Ureter (tissue), 1 donor: ENCODE results near the gene GTPBP3. TPM values are rescaled to one million over a fixed set of nuclear protein-coding genes. Genes with fewer than 3 reads are reported as not detected.

Experiments
- DNase-seq: peaks from one replicate; pipeline ENCODE4 v3.0.0-alpha.2; 2020; ENCODE audit warnings: low spot score
- total RNA-seq: library from RNA; stranded (reverse); gene quantifications from one replicate; pipeline ENCODE4 v1.2.4, GENCODE V29; 2023
- donor health status: DM: yes; HTN: yes; CAD: no.

Gene GTPBP3
- total RNA-seq, 1 donor from 2014 or later, result 30.3 TPM

GRCh38 chr19:17309198-17309964 is 28.0 kb upstream of the GTPBP3 start, which contains the start of gene DDA1:
DDA1 (plus strand) TSS chr19:17309563; CDS start chr19:17309655, 92 bp downstream.
- DNase-seq, result peak; percentile 99

DNA sequence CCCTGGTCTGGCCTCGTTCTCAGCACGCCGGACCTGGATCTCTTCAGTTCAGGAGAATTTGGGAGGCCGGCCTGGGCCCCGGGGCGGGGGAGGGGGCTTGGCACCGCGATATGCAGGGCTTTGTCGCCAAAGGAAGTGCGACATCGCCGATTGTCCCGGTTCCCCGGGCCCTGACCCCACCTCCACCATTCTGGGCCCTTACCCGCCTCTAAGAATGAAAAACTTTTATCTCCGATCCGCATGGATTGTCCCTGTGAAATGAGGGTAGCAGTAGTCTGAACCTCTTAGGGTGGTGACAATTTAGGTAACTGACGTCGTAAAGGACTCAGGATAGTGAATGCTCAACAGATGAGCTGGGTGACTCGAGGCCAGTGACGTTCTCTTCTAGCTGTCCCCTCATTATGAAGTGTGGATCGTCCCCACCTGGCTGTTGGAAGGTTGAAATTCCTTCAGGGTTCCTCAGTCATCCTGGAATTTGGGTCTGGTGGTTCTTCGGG is 27.3 kb upstream of the GTPBP3 start:
- no peak for DNase-seq

DNA sequence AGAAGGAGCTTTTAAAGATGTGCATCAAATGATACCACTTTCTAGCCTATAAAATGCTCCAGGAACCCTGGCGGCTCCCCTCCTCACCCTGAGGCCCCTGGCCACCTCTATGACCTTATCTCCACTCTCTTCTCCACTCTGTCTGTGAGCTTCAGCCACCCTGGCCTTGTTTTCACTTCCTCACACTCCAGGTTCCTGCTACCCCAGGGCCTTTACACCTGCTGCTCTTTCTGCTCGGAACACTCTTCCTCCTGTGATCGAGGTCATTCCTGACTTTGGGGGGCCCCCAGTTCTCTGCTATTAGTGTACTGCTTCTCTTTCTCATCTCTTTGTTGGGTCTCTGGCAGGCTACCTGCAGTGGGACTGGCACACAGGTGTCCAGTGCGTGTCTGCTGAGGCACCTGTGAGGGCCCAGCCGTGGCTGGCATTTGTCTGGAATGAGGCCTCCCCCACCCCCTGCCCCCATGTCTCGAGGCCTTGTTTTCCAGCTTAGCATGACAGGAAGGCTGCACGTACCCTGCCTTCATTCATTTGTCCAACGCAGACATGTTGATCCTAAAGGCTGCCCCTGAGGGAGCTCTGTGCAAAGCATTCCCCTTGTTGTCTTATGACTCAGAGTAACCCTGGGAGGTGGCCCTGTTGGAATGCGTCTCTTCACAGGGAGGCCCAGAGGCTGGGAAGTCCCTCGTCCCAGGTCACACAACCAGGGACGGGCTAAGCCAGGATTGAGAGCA is 25.7 kb upstream of the GTPBP3 start:
- DNase-seq, result no peak

DNA sequence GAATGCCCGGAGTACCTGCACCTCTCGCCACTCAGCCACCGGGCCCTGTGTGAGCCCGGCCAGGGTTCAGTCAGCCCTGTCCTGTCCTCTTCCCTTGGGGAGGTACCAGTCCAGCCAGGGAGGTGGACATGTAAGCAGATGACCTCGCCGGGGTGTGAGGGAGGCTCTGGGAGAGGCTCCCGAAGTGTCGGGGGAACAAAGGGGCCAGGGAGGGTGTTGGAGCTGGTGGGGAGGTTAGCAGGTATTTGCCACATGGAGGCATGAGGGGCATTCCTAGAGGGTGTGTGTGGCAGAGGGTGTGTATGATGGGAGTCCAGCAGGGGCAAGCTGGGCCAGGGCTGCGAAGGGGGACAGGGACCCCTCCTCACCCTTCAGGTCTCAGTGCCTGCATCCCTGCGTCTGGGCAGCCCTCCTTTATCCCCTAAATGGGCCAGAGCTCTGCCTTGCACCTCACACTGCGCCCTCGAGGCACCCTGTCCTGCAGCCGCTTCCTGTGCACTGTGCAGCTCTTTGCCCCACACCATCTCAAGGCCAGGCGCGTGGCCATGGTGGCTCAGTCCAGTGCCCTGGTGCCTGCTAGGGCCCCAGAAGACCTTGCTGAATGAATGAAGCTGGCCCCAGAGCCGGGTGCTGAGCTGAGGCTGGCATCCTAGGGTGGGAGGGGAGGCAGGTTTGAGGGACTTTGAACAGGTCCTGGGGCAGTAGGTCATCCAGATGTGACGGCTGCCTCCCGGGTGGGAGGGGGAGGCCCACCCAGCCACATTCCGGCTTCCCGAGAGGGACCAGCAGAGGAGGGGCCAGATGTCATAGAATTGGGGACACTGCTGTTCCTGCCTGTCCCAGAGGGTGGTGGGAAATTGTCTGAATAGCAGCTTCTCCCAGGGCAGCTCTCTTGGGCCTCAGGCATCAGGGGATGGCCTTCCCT is 24.9 kb upstream of the GTPBP3 start:
- DNase-seq, result no peak

- DNase-seq, result no peak
These were observed 23.3 kb upstream of the GTPBP3 start for GRCh38 chr19:17314007-17314593.

- DNase-seq, result no peak
These were observed 18.4 kb upstream of the GTPBP3 start for GRCh38 chr19:17318966-17319365.

- no peak for DNase-seq
These were observed 17.7 kb upstream of the GTPBP3 start for GRCh38 chr19:17319473-17320238.

GRCh38 chr19:17320435-17320834 is 16.9 kb upstream of the GTPBP3 start:
- DNase-seq, result no peak

- no peak for DNase-seq
These were observed 15.5 kb upstream of the GTPBP3 start for GRCh38 chr19:17321655-17322489.

DNA sequence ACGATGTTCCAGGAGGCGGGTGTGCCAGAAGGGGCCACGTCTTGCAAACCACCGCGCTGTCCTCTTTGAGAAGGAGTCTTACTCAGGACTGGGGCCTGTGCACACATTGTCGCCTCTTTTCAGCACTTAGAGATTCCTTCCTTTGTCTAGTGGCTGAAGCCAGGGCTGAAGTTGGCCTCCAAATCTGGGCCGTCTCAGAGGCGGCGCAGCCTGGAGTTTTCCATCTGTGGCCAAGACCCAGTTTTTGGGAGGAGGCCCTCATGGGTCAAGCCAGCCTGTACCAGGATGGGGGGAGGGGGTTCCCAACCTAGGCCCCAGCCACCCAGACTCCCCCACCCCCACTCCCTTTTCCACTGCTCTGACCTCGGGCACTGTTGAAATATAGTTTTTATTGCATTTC is 14.5 kb upstream of the GTPBP3 start:
- DNase-seq, result no peak

GRCh38 chr19:17323300-17323963 is 13.9 kb upstream of the GTPBP3 start:
- DNase-seq, result no peak

GRCh38 chr19:17323964-17324332 is 13.4 kb upstream of the GTPBP3 start:
- no peak for DNase-seq

DNA sequence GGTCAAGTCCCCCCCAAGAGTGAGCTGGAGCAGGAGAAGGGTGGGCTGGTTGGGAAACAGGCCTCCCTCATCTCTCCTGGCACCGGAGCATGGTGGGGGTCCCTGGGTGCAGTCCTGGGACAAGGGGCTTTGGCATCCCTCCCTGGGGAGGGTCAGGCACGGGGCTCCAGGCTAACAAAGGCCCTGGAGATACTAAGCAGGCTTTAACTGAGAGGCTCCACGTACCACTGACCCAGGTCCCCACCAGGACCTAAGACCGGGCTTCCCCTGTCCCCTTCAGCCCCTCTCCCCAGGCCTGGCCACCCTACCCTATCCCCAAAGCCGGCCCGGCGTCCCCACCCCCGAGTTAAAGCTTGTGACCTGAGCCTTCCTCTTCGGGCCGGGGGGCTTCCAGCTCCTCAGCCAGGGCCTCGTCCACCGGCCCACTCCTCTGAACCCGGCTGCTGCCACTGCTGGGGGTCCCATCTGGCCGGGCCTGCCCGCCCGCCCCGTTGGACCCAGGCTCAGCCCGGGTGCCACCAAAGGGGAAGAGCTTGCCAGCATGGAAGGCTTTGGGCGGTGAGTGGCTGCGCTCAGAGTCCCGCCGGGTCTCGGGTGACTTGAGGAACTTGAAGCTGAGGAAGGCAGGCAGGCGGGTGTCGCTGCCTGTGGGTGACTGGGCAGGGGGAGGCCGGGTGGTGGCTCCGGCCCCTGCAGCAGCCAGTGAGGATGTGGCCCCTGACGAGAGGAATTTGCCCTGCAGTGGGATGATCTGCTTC is 12.8 kb upstream of the GTPBP3 start:
- DNase-seq, result no peak

GRCh38 chr19:17325133-17325532 is 12.2 kb upstream of the GTPBP3 start:
- no peak for DNase-seq

- peak; percentile 79 for DNase-seq
These were observed 11.3 kb upstream of the GTPBP3 start for GRCh38 chr19:17325881-17326594.

- no peak for DNase-seq
These were observed 10.8 kb upstream of the GTPBP3 start for GRCh38 chr19:17326595-17326966.

DNA sequence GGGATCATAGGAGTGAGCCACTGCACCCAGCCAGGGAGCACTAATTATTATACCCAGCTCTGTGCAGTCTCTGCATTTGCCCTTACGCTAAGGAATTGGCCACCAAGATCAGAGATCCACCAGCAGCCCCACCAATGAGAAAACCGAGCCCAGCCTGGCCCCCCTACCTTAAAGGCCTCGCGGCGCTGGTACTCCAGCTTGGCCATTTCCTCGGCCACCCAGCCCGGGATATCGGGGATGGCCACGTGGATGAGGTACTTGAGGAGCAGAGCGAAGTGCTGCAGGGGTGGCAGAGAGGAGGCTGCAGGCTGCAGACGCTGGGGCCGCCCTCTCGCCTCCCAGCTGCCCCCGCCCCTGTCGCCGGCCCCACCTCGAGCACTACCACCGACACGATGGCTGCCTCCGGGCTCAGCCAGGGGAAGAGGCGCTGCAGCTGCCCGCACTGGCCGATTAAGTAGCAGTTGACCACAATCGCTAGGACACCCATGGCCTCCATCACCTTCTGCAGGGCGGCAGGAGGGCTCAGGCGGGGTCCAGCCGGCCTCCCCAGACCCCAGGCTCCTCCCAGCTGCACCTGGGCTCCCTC is 10.2 kb upstream of the GTPBP3 start:
- DNase-seq, result no peak
